Measurements from ENCODE around the gene ADAMTSL3.

The ADAMTSL3 gene

DNA sequence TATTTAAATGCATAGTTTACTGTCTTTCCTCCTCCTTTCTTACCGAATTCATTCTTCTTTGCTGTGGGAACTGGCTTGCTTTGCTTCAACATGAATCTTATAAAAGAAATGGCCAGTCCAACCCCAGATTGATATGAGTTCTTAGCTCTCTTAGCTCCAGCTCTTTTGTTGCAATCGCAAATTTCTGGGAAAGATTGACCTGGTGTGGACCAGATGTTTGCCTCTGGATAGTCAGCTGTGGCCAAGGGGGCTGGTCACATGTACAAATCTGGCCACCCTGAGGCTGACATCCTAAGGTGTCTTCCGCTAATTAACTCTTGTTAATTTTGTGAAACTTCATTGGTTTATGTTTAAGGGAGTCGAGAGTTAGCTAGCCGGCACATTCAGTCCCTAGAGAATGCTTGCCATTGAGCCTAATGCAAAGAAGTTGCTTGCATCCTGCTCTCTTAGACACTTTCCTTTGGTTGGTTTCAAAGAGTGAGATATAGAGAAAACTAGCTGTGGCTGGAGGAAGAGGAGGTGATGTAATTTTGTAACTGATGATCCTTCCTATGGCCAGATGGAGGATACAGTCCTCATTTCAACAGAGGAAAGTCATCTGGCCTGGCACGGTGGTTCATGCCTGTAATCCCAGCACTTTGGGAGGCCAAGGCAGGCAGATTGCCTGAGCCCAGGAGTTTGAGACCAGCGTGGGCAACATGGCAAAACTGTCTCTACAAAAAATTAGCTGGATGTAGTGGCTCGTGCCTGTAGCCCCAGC lies 162.4 kb downstream of the ADAMTSL3 start:
- DNase-seq (ENCODE audit: low read depth in 2 of 2) = no peak

DNA sequence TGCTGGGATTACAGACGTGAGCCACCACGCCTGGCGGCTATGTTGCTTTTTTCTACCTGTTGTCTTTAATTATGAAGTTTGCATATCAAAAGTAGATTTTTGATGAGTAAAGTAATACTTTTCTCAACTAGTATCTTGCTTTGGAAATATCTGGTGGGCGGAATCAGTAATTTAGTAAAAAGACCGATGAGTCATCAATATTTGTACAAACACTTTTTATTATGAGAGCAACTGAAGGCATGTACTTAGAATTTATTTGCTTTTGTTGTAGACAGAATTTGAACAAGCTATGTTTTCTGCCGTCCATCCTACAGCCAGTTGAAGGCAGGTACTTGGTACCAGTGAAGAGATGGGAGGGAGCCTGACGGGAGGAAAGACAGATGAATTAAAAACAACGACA lies 164.7 kb downstream of the ADAMTSL3 start:
- no peak for DNase-seq (ENCODE audit: low read depth in 2 of 2)

DNA sequence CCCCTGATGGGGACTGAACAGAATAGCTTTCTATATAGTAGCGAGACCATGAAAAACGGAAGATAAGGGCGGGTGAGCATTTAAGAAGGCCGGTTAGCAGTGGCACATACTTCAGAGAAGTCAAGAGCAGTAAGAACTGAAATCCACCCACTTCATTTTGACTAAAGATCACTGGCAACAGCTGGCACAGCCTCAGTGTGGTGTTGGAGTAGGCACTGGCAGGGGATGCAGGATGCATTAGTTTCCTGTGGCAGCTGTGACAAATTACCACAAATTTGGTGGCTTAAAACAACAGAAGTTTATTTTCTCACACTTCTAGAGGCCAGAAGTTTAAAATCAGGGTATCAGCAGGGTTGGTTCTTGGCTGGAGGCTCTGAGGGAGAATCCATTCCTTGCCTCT lies 176.5 kb downstream of the ADAMTSL3 start:
- no peak for DNase-seq (ENCODE audit: low read depth in 2 of 2)

DNA sequence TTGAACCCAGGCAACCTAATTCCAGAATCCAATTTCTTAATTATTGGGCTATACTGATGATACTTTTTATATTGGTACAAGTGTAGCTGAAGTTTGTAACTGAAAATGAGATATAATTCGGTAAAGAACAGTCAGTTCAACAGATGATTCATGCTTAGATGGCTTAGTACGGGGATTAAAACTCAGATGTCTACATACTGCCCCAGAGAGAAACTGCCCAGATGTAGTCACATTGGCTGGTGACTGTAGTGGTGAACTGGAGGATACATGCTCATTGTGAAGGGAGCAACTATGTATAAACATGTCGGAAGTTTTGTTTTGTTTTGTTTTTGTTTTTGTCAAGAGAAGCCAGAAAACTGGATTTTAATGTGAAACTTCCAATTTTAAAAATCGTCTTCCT lies 179.6 kb downstream of the ADAMTSL3 start:
- DNase-seq (ENCODE audit: low read depth in 2 of 2) = no peak

DNA sequence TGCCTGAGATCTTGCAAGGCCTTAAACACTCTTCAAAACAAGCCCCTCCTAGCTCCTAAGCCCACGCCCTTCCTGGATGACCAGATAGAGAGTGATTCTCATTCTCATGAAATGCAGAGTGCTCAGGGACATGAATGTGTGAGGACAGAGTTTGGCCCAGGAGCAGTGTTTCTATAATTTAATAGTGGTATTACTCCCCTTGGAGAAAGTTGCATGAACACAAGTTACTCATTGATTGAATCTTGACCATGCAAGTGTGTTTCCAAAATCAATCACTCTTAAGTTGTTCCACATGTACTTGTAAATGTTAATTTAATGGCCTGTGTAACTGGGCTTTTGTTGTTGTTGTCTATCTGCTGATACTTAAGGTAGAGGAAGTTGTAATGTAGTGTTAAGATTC lies 181.6 kb downstream of the ADAMTSL3 start:
- no peak for DNase-seq (ENCODE audit: low read depth in 2 of 2)

DNA sequence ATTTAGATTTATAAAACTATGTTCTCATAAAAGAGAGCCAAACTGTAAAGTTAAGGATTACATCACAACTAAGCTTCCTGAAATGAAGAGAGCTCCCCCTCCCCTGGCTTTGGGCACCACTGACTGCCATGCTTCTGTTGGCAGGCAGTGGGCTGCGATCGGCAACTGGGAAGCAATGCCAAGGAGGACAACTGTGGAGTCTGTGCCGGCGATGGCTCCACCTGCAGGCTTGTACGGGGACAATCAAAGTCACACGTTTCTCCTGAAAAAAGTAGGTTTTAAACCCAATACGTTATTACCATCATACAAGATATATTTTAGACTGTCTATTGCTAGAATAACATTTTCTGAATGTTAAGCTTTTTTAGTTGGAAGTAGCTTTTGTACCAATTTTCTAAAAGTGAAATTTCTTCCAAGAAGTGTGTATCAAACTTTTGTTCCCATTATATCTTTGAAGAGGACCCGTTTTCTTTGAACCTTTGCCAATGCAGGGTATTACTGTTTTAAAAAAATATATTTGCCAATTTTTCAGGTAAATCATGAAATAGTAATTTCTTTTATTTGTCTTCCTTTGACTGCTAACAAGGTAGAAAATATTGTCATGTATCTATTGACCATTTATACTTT lies 184.1 kb downstream of the ADAMTSL3 start:
- DNase-seq (ENCODE audit: low read depth in 2 of 2) = no peak

DNA sequence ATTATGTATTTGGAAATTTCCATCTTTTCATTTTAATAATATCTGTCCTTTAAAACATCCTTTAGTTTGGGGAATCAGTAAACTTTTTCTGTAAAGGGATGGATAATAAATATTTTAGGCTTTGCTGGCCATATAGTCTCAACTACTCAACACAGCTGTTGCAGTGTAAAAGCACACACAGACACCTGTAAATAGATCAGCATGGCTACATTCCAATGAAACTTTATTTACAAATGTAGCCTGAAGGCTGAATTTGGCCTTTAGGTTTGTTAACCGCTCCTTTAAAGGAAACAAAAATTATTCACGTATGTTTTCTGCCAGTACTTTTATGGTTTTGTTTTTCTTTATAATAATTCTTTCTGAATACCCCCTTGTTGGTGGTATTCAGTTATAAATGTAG lies 184.8 kb downstream of the ADAMTSL3 start:
- no peak for DNase-seq (ENCODE audit: low read depth in 2 of 2)

DNA sequence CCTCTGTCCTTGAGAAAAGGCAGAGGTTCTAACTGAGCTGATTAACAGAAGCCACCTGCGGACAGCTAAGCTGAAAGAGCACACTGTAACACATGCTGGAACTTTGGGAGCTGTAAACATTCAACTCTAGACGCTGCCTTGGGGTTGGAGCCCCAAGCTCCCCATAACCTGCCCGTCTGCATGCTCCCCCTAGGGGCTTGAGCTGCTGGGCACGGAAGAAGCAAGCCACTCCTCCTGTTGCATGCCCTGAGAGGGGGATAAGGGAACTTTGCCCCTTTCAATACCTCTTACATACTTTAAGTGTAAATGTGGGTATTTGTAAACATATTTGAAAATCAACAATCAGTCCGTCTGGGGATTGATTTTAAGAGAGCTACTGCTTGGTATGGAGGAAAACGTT lies 188.4 kb downstream of the ADAMTSL3 start:
- no peak for DNase-seq (ENCODE audit: low read depth in 2 of 2)

DNA sequence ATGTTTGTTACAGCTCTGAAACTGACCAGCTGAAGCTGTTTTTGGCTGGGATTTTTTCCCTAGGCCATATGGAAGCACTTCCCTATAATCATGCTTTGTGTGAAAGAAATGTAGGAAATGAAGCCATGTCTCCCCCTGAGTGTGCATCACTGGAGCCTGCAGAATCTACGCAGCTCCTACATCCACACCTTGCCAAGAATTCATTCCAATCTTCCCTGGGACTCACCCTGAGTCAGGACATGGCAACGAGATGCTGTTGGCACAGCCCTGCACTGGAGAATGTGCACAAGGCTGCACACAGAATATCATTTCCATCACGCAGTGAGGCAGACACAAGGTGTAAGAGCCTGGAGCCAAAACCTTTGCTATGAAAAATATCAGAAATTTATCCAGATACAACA lies 189.5 kb downstream of the ADAMTSL3 start:
- DNase-seq (ENCODE audit: low read depth in 2 of 2) = no peak

DNA sequence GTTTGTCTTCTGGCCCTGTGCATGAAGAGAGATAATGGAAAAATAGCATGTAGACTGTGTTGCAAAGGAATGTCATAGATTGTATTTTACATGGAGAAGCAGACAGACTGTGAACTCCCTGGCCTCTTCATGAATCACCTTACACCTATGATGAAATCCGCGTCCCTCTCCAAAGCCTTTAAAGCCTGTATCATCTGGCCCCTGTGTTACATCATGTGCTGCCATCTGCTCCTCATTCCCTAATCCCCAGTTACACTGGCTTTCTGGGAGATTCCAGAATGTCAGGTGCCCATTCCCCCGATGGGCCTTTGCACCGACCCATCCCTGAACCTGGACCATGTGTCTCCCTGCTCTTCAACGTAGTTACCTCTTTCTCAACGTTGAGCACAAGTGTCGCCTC lies 190.8 kb downstream of the ADAMTSL3 start:
- no peak for DNase-seq (ENCODE audit: low read depth in 2 of 2)

DNA sequence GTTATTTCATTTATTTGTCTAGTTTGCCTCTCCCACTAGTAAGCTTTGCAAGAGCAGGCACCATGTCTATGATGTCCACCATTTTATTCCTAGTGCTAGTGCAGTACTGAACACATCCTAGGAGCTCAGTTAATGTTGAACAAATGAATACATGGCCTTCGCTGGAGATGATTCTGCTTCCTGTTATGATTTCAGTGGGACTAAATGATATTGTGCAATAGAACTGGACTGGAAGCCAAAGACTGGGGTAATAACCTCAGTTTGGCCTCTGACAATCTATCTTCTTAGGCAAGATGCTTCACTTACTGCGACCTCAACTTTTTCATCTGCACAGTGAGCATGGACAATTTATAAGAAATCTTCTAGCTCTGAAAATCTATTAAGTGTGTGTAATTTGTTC lies 191.3 kb downstream of the ADAMTSL3 start:
- DNase-seq (ENCODE audit: low read depth in 2 of 2) = no peak

DNA sequence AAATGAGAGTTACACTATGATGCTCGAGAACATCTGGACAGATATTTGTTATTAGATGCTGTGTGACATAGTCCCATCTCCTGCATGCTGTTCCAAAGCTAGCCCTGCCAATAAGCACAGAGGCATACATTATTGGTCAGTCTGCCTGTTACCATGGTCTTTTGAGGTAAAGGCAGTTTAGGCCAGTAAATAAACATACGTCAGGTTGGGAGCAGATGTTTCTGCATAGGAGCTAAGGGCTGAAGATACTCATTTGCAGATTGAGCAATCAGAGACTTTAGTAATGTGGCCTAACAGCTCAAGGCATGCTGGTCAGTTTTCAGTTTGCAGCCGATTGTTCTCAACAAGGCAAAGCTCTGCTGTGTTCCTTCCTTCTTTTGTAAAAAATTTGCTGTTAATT lies 192.9 kb downstream of the ADAMTSL3 start:
- no peak for DNase-seq (ENCODE audit: low read depth in 2 of 2)

DNA sequence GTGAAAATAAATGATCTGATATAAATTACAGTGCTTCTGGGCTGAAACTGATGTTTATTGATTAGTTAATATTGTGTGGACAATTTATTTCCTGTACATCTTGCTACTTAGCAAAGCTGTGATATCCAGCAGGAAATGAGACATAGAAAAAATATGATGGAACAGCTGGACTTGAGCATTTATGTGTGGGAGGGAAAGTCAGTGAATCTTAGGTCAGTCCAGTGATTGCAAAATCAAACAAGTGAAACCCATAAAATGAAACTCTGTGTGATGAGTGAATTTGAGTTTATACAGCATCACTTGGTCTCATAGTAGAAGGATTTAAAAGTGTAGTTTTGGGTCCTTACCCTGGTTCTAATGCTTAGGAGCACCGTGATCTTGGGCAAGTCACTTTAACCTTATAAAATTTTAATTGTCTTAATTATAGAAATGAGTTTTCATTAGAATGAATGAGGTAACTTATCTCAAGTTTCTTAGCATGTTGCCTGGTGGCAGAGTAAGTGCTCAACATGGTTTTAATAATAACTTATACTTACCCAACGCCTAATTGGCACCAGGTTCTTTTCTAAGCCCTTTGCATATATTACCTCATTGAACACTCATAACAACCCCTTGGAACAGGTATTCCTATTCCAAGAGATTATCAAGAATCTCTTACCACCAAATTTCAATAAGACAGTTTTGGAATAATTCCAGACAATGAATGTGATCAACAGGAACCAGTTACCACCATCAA lies 194.6 kb downstream of the ADAMTSL3 start:
- DNase-seq (ENCODE audit: low read depth in 2 of 2) = no peak

DNA sequence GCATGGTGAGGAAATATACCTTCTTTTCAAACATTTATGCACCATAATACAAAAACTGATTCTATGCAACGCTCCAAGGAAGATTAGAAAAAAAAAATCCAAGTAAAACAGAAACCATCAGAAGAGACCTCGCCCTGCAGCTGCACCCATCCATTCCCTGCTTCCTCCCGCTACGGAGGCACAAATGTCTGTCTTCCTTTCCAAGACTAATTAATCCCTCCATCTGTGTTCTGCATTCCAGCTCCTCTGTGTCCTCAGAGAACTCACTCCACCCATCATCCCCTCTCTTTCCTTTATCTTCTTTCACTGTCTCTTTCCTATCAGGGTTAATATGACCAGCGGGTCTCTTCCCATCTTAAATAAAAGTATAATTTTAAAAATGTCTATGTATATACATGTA lies 196.1 kb downstream of the ADAMTSL3 start:
- no peak for DNase-seq (ENCODE audit: low read depth in 2 of 2)

DNA sequence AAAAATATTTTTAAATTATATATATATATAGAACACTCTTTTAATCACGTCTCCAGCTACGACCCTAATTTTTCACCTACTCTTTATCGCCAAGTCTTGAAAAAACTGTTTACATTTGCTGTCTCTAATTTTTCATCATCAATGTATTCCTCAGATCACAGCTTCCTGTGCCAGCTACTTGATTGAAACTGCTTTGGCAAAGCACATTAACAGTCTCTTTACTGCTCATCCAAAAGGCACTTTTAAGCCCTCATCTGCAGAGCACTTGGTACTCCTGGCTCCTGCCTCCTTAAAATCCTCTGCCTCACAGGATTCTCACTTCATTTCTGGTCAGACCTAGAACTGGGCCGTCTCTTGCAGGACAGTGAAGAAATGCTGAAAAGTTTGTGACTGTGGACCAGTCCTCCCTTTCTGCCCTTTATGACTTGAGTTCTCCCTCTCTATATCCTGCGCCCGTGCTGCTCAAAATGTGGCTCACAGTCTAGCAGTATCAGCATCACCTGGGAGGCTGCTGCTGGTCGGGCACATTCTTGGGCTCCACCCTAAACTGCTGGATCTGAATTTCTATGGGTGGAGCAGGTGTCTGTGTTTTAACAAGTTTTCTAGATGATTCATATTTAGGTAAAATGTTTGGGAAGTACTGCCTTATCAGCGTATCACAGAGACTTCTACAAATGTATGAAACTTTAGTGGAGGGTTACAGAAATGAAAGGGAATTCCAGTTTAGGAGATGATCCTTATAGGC lies 196.8 kb downstream of the ADAMTSL3 start:
- no peak for DNase-seq (ENCODE audit: low read depth in 2 of 2)

DNA sequence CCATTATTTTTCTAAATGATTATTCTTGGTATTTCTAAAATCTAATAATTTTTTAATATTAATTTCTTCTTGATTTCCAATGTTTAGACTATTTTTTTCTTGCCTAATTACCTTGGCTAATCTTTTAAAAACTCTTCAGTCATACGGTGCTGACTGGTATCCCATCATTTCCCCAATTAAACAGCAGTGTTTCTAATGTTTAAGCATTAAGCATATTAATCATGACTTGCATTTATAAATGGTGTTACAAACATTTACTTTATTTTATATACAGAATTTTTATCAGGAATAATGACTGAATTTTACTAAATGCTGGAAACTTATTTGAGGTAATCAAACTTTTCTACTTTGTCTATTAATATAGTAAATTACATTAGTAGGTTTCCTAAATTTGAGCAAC lies 199.3 kb downstream of the ADAMTSL3 start:
- DNase-seq (ENCODE audit: low read depth in 2 of 2) = no peak

DNA sequence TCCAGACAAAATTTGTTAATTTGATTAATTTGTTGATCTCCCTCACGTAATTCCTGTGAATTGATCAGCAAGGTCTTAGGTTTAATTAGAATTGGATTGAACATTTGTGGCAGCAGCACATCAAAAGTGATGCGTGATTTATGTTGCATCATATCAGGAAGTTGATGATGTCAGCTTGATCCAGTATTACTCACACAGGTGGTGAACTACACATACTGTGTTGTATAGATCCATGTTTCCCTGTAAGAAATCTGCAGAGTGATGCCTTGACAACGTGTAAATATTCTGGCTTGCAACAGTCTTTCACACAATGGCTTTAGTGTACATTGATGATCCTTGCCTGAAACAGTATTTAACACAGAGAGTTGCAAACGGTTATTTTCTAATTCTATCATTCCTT lies 200.4 kb downstream of the ADAMTSL3 start:
- DNase-seq (ENCODE audit: low read depth in 2 of 2) = no peak

DNA sequence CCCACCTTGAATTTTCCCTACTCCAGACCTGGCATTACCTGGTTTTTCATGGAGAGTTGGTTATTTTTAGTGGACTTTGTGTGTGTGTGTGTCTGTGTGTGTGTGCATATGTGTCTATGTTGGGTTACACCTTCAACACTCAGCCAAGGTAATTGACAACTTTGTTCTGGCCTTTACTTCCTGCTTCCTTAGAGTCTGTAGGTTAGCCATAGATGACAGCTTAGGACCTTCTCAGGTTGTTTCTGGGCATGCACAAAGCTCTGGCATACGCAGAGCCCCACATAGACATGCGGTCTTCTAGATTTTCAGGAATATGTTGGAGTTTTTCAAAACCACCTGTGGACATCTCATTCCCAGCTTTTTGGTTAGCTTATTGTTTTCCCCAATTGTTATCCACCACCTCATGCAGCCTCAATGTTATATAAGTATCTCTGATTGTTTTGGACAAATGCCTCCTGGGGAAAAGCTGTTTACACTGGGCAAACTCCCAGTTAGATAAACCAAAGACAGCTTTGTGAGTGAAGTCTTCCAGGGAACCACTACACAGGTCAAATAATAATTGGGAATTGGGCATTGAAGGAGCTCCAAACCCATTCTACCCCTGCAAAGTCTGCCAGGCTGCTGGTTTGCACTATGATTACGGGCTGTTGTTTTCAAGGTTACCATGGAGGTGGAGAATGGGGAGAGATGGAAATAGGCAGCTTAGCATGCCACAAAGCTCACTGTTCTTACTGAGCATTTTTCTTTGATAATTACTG lies 201.2 kb downstream of the ADAMTSL3 start:
- DNase-seq (ENCODE audit: low read depth in 2 of 2) = no peak

DNA sequence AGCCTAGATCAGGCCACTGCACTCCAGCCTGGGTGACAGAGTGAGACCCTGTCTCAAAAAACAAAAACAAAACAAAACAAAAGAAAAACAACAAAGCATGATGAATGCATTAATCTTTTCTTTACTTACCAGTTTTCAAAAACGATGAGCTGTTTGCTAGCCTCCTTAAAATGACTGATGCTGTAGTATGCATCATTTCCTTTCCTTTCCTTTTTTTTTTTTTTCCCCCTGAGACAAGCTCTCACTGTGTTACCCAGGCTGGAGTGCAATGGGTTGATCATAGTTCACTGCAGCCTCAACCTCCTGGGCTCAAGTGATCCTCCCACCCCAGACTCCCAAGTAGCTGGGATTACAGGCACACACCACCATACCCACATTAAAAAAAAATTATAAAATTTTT lies 202.0 kb downstream of the ADAMTSL3 start:
- no peak for DNase-seq (ENCODE audit: low read depth in 2 of 2)

DNA sequence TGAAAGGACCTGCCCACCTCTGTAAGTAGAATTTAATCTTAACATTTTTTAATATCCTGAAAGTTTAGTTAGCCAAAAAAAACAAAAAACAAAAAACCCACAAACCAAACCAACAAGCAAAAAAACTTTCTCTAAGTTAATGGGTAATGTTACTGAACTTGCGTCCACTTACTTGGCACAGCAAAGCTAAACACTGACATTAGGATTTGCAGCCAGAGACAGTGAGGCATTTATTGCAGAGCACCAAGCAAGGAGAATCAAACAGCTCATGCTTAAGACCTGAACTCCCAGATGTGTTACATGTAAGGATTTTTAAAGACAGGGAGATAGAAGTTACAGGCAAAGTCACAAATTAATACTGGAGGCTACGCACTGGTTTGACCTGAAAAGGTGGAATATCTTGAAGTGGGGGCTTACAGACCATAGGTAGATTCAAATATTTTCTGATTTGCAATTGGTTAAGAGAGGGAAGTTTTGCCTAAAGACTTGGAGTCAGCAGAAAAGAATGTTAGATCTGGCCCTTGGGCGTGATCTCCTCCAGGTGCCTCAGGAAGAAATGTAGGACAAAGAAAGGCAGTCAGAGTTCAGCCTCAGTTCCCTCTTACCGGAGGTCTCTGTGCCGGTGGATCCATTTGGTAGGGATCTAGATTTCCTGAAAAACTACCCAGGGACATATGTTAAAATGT lies 205.0 kb downstream of the ADAMTSL3 start:
- DNase-seq (ENCODE audit: low read depth in 2 of 2) = no peak

DNA sequence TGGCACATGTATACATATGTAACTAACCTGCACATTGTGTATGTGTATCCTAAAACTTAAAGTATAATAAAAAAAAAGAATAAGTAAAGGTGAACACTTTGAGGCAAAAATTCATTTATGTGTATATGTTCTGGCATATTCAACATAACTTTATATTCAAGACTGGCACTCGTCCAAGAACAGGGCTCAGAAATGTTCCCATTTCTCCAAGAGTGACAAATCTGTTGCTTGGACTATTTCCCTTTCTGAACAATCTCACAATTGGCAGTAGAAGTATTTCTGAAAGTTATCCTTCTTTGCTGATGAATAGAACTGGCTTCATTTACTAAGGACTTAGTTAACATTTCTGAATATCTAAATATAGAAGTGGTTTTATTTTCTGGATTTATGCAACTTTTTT lies 212.8 kb downstream of the ADAMTSL3 start:
- DNase-seq (ENCODE audit: low read depth in 2 of 2) = no peak

Data from stimulated activated CD8-positive, alpha-beta memory T cell treated with anti-CD3 and anti-CD28 coated beads, Interleukin-7, amount 100 ng/mL, for 4 hours (primary cell).